LNCaP clone FGC (cell line): ENCODE data around the gene PARVA.
A peak's percentile ranks its signal among the peaks of the same experiment; 100 is the strongest.

Experiments used
- DNase-seq: peaks from one replicate; pipeline ENCODE4 v3.0.0-alpha.2; 2011; ENCODE audit warnings: low read depth
- H3K4me3 ChIP-seq: 2 replicates; pipeline ENCODE4 v1.5.1; 2011; ENCODE audit warnings: mild to moderate bottlenecking, low read depth, low read length, control low read depth
- CTCF ChIP-seq: IDR thresholded peaks from 2 replicates; pipeline ENCODE4 v1.5.1; 2012; ENCODE audit warnings: mild to moderate bottlenecking; ENCODE audit not compliant: control insufficient read depth, insufficient read depth; ENCODE audit errors: extremely low read depth

PARVA gene

GRCh38 chr11:12531681-12532080 is 154.3 kb downstream of the PARVA start:
- no peak overlapping the region for H3K4me3 ChIP-seq
- TF ChIP-seq CTCF = no peak
- no peak for DNase-seq

GRCh38 chr11:12532580-12532979 is 155.2 kb downstream of the PARVA start:
- DNase-seq = no peak
- TF ChIP-seq CTCF = no peak

GRCh38 chr11:12534549-12534948 is 157.2 kb downstream of the PARVA start:
- DNase-seq = peak; percentile 86
- no peak overlapping the region for H3K4me3 ChIP-seq
- TF ChIP-seq CTCF = no peak

More at GRCh38 chr11:12532580-12532979, 155.2 kb downstream of the PARVA start:
- H3K4me3 ChIP-seq = no peak overlapping the region

GRCh38 chr11:12535321-12535720 is 157.9 kb downstream of the PARVA start:
- DNase-seq = no peak
- H3K4me3 ChIP-seq = no peak overlapping the region
- TF ChIP-seq CTCF = no peak

GRCh38 chr11:12536566-12536965 is 159.2 kb downstream of the PARVA start:
- TF ChIP-seq CTCF = no peak
- no peak for DNase-seq
- no peak overlapping the region for H3K4me3 ChIP-seq

GRCh38 chr11:12537778-12538401 is 160.5 kb downstream of the PARVA start:
- DNase-seq = peak; percentile 74
- no peak for TF ChIP-seq CTCF
- H3K4me3 ChIP-seq = no peak overlapping the region

- no peak for DNase-seq
- TF ChIP-seq CTCF = no peak
- no peak overlapping the region for H3K4me3 ChIP-seq
Measured at GRCh38 chr11:12538889-12539421, 161.6 kb downstream of the PARVA start.
